ENCODE measurements around the gene SLC12A5.

Gene SLC12A5

DNA sequence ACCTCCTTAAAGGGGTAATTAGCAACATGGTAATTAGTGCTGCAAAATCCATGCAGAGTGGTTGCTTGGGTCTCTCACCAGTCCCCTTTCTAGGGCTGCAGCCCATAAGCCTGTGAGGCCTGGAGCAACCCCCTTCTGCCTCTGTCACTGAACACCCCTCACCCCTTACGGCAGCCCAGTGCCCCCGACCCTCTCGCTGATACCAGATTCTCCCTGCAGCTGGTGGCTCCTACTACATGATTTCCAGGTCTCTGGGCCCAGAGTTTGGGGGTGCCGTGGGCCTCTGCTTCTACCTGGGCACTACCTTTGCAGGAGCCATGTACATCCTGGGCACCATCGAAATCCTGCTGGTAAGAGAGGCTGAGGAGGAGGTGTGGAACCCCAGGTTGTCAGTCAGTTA is 8.0 kb downstream of the SLC12A5 start:
- H3K27ac ChIP-seq, result no peak overlapping the region
- TF ChIP-seq, protein P1, sequence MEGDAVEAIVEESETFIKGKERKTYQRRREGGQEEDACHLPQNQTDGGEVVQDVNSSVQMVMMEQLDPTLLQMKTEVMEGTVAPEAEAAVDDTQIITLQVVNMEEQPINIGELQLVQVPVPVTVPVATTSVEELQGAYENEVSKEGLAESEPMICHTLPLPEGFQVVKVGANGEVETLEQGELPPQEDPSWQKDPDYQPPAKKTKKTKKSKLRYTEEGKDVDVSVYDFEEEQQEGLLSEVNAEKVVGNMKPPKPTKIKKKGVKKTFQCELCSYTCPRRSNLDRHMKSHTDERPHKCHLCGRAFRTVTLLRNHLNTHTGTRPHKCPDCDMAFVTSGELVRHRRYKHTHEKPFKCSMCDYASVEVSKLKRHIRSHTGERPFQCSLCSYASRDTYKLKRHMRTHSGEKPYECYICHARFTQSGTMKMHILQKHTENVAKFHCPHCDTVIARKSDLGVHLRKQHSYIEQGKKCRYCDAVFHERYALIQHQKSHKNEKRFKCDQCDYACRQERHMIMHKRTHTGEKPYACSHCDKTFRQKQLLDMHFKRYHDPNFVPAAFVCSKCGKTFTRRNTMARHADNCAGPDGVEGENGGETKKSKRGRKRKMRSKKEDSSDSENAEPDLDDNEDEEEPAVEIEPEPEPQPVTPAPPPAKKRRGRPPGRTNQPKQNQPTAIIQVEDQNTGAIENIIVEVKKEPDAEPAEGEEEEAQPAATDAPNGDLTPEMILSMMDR (conservative IDR thresholded peaks at IDR 0.05), result no peak

DNA sequence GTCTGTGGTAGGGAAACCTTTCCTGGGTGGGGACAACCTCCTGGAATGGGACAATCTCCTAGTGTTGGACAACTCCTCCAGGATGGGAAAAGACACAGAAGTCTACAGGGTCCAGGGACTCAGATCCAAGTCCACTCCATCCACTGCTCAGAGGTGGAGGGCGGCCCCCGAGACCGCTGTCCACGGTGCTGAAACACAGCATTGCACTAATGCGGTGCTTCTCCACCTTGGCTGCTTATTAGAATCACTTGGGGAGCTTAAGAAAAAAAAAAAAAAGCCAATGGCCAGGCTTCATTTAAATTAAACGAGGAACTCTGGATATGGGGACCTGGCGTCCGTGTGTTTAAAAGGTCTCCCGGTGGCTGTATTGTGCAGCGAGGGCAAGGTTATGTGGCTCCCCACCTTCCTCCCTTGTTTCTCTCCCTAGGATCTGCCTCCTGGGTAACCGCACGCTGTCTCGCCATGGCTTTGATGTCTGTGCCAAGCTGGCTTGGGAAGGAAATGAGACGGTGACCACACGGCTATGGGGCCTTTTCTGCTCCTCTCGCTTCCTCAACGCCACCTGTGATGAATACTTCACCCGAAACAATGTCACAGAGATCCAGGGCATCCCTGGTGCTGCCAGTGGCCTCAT is 12.0 kb downstream of the SLC12A5 start:
- no peak overlapping the region for H3K27ac ChIP-seq
- TF ChIP-seq, protein P1 (conservative IDR thresholded peaks at IDR 0.05), result no peak

DNA sequence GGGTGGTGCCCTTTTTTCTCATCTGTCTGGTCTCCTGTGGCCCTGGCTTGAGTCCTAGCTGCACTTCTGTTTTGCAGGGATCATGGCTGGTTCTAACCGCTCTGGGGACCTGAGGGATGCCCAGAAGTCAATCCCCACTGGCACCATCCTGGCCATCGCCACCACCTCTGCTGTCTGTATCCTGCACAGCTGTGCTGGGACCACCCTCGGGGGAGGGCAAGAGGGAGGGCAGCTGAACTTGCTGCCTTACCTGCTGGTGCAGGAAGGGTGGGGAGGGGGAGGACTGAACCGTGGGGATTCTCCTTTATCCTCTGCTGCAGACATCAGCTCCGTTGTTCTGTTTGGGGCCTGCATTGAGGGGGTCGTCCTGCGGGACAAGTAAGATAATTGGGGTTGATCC is 14.5 kb downstream of the SLC12A5 start:
- TF ChIP-seq, protein P1 (conservative IDR thresholded peaks at IDR 0.05), result no peak

DNA sequence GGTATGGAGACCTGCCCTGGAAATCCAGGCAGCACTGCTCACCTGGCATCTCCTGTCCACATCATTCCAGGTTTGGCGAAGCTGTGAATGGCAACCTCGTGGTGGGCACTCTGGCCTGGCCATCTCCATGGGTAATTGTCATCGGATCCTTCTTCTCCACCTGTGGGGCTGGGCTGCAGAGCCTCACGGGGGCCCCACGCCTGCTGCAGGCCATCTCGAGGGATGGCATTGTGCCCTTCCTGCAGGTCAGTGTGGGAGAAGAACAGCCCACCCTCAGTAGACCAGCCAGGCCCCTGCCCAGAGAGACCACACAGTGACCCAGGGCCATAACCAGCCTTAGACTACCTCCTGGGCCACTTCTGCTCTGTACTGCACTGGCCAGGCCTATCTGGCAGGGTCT is 15.9 kb downstream of the SLC12A5 start:
- TF ChIP-seq, protein P1 (conservative IDR thresholded peaks at IDR 0.05), result no peak
- no peak overlapping the region for H3K27ac ChIP-seq

More for the DNA sequence above, 14.5 kb downstream of the SLC12A5 start:
- no peak overlapping the region for H3K27ac ChIP-seq

DNA sequence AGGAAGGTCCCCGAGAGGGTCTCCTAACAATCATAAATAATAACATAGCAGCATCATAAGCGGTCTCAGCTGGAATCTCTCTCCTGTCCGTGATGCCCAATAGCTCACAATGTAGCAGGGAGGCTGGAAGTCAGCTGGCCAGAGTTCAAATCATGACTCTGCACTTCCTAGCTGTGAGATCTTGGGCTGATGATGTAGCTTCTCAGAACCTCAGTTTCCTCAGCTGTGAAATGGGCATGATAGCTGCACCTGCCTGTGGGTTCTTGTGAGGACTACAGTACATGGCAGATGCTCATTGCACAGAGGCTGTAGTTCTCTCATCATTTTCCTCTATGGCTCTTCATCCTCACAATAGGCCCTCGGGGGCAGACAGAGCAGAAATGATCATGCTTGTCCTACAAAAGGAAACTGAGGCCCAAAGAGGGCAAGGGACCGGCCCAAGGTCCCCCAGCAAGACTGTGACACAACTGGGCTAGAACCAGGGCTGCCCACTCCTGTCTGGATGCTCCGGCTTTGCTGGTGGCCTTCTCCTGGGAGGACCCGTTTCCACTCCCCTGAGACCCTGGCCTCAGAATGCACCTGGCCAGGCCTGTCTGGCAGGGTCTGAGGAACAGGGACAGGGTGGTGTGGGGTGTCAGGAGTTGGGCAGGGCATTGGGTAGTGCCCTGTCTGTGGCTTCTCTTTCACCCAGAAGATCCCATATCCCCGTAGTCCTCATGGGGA is 17.7 kb downstream of the SLC12A5 start:
- TF ChIP-seq, protein P1 (conservative IDR thresholded peaks at IDR 0.05), result no peak
- no peak overlapping the region for H3K27ac ChIP-seq

DNA sequence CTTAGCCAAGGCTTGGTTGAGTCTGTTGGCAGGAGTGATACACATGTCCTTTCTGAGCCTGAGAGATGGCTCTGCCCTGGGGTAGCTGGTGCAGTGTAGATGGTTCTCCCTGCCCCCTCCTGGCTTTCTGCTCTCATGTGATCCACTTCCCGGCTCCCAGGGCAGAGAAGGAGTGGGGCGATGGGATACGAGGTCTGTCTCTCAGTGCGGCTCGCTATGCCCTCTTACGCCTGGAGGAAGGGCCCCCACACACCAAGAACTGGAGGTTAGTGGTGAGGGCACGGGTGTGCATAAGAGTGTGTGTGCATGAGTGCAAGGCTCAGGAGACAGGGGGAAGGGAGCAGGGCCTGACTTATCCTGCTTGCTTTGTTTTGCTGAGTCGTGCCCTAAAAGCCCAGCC is 18.8 kb downstream of the SLC12A5 start:
- TF ChIP-seq, protein P1 (conservative IDR thresholded peaks at IDR 0.05), result no peak
- no peak overlapping the region for H3K27ac ChIP-seq

DNA sequence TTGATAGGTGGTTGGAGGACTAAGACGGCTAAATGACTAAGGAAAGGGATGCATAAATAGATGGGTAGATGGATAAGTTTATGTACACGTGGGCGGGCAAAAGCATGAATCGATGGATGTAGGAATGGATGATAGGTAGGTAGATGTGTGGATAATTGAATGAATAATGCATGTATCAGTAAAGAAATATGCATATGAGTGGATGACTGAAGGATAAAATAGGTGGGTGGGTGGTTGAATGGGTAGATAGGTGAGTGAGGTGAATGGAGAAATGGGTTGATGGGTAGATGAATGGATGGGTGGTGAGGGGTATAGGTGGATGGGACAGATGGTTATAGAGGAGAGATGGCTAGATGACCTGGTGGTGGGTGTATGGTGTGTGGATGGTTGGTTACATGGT is 20.2 kb downstream of the SLC12A5 start:
- no peak overlapping the region for H3K27ac ChIP-seq
- TF ChIP-seq, protein P1 (conservative IDR thresholded peaks at IDR 0.05), result no peak
